WTC11 (cell line): Measurements from ENCODE around the gene MAP3K3. TPM values are rescaled to one million over a fixed set of nuclear protein-coding genes. Genes with fewer than 3 reads are reported as not detected.
A peak's percentile ranks its signal among the peaks of the same experiment; 100 is the strongest.

Experiments
- ATAC-seq: fragments of 200-7000 bp; cut with Tn5 transposase; 2 replicates; pipeline ENCODE4 v1.10.0; 2021; ENCODE audit warnings: mild to moderate bottlenecking, moderate library complexity
- CTCF ChIA-PET: fragments of 300-600 bp; sonication (Branson Sonifier 250); formaldehyde crosslinking; loops from one replicate; lab custom pipeline; 2021; ENCODE audit warnings: antibody characterized with exemption; lab: Charles Lee
- POLR2A ChIA-PET: fragments of 350-600 bp; sonication (Branson Sonifier 250); formaldehyde crosslinking; loops from one replicate; lab custom pipeline; 2021; ENCODE audit warnings: antibody characterized with exemption; lab: Charles Lee
- DNase-seq: peaks from one replicate; pipeline ENCODE4 v3.0.0; 2021; ENCODE audit warnings: low spot score
- H3K27ac Mint-ChIP-seq: 2 replicates; pipeline ENCODE4 v1.8.0; 2021; ENCODE audit warnings: mixed read lengths
- H3K27me3 Mint-ChIP-seq: 2 replicates; pipeline ENCODE4 v1.8.0; 2021; ENCODE audit warnings: low read depth, mild to moderate bottlenecking, moderate library complexity, mixed read lengths
- H3K36me3 Mint-ChIP-seq: 2 replicates; pipeline ENCODE4 v1.8.0; 2021; ENCODE audit warnings: mixed read lengths
- H3K4me1 Mint-ChIP-seq: 2 replicates; pipeline ENCODE4 v1.8.0; 2022; ENCODE audit warnings: mixed read lengths
- H3K4me3 Mint-ChIP-seq: 2 replicates; pipeline ENCODE4 v1.8.0; 2021; ENCODE audit warnings: mild to moderate bottlenecking, moderate library complexity, mixed read lengths
- H3K9me3 Mint-ChIP-seq: 2 replicates; pipeline ENCODE4 v1.8.0; 2021; ENCODE audit warnings: mixed read lengths
- ATF1 ChIP-seq: sonication (generic); formaldehyde crosslinking; IDR thresholded peaks from 2 replicates; pipeline ENCODE4 v1.8.1; 2023; ENCODE audit warnings: mild to moderate bottlenecking, moderate library complexity, missing genetic modification reagents
- EMX1 ChIP-seq: fragments of 250-450 bp; sonication (Bioruptor Pico); IDR thresholded peaks from 2 replicates; pipeline ENCODE4 v1.8.0; 2021; ENCODE audit warnings: mild to moderate bottlenecking
- FOXP1 ChIP-seq: sonication (generic); formaldehyde crosslinking; IDR thresholded peaks from 2 replicates; pipeline ENCODE4 v1.8.0; 2022; ENCODE audit warnings: missing genetic modification reagents, mild to moderate bottlenecking, moderate library complexity, borderline replicate concordance
- NR2C2 ChIP-seq: sonication (generic); formaldehyde crosslinking; IDR thresholded peaks from 2 replicates; pipeline ENCODE4 v1.8.0; 2022; ENCODE audit warnings: mild to moderate bottlenecking, missing genetic modification reagents
- ZNF232 ChIP-seq: sonication (generic); formaldehyde crosslinking; IDR thresholded peaks from 2 replicates; pipeline ENCODE4 v1.8.0; 2022; ENCODE audit warnings: mild to moderate bottlenecking, missing genetic modification reagents
- ZNF416 ChIP-seq: fragments of 250-450 bp; sonication (Bioruptor Pico); IDR thresholded peaks from 2 replicates; pipeline ENCODE4 v1.9.0; 2021; ENCODE audit warnings: mild to moderate bottlenecking, inconsistent platforms
- ZNF671 ChIP-seq: fragments of 250-450 bp; sonication (Bioruptor Pico); IDR thresholded peaks from 2 replicates; pipeline ENCODE4 v1.8.0; 2021; ENCODE audit warnings: mild to moderate bottlenecking
- total RNA-seq: library from RNA; stranded (reverse); gene quantifications from 3 replicates; pipeline ENCODE4 v1.2.3, GENCODE V29; 2021
- TF ChIP-seq, protein P1 (sequence below): fragments of 250-450 bp; sonication (Bioruptor Pico); IDR thresholded peaks from 2 replicates; pipeline ENCODE4 v1.9.0; 2021; ENCODE audit warnings: moderate library complexity, mild to moderate bottlenecking, inconsistent platforms, borderline replicate concordance
- TF ChIP-seq, protein P2 (sequence below): fragments of 250-450 bp; sonication (Bioruptor Pico); conservative IDR thresholded peaks from 2 replicates; pipeline ENCODE4 v1.9.0; 2021; ENCODE audit warnings: mild to moderate bottlenecking
- TF ChIP-seq, protein P3 (sequence below): sonication (generic); formaldehyde crosslinking; IDR thresholded peaks from 2 replicates; pipeline ENCODE4 v1.8.0; 2022; ENCODE audit warnings: mild to moderate bottlenecking, missing genetic modification reagents
- TF ChIP-seq, protein P4 (sequence below): sonication (generic); formaldehyde crosslinking; IDR thresholded peaks from 2 replicates; pipeline ENCODE4 v1.8.1; 2023; ENCODE audit warnings: mild to moderate bottlenecking, missing genetic modification reagents, borderline replicate concordance
- TF ChIP-seq, protein P5 (sequence below): fragments of 250-450 bp; sonication (Bioruptor Pico); IDR thresholded peaks from 2 replicates; pipeline ENCODE4 v2.1.2; 2022; ENCODE audit warnings: mild to moderate bottlenecking, moderate library complexity
- TF ChIP-seq, protein P6 (sequence below): sonication (generic); formaldehyde crosslinking; IDR thresholded peaks from 2 replicates; pipeline ENCODE4 v1.8.0; 2022; ENCODE audit warnings: missing genetic modification reagents
- TF ChIP-seq, protein P7 (sequence below): fragments of 250-450 bp; sonication (Bioruptor Pico); IDR thresholded peaks from 2 replicates; pipeline ENCODE4 v1.9.0; 2021; ENCODE audit warnings: mild to moderate bottlenecking, borderline replicate concordance

Gene MAP3K3
- total RNA-seq, 1 experiment from 2014 or later, result 25.7 TPM

DNA sequence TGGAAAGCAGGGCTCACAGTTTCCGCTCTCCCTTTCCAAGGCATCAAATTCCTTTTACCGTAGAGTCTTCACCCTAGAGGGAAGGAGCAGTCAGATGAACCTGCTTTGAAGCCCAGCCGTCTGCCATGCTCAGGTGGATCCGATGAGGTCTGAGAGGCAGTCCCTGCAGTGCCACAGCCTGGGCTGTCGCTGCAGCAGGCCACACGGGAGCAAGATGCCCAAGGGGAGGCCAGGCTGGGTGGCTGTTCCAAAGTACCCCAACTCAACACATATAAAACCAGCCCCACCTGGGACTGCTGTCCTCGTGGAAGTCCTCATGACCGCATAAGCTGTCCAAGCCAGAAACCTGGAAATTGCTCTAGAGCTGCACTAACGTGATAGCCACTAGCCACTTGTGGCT lies 82.6 kb downstream of the MAP3K3 start (continued):
- TF ChIP-seq, protein P1, sequence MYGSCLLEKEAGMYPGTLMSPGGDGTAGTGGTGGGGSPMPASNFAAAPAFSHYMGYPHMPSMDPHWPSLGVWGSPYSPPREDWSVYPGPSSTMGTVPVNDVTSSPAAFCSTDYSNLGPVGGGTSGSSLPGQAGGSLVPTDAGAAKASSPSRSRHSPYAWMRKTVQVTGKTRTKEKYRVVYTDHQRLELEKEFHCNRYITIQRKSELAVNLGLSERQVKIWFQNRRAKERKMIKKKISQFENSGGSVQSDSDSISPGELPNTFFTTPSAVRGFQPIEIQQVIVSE (CRISPR knock-in tag), result no peak
- TF ChIP-seq, protein P2, sequence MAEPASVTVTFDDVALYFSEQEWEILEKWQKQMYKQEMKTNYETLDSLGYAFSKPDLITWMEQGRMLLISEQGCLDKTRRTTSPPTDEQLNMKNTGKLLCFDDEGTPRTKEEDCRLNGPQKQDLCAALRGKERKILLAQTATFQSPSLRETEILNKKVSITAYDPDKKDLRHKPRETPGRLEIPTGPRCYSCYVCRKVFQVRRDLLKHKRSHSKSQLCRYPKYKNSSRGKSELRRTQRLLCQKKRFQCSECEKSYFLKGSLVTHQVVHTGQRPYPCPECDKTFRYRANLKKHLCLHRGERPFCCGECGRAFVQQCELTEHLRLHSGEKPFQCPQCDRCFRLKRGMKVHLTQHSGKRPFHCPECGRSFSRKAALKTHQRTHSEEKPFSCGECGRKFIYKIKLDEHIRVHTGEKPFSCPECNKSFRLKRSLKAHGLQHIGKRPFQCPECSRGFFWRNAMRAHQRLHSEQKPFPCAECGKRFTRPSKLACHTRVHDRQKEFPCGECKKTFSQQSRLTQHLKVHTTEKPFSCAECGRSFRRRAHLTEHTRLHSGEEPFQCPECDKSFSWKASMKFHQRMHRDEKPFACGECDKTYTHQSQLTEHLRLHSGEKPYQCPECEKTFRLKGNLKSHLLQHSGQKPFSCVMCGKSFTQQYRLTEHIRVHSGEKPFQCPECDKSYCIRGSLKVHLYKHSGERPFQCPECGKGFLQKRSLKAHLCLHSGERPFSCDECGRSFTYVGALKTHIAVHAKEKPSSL (CRISPR knock-in tag), result no peak
- no peak for TF ChIP-seq NR2C2 (CRISPR knock-in tag)
- no peak for TF ChIP-seq ZNF232 (CRISPR knock-in tag)
- TF ChIP-seq, protein P3, sequence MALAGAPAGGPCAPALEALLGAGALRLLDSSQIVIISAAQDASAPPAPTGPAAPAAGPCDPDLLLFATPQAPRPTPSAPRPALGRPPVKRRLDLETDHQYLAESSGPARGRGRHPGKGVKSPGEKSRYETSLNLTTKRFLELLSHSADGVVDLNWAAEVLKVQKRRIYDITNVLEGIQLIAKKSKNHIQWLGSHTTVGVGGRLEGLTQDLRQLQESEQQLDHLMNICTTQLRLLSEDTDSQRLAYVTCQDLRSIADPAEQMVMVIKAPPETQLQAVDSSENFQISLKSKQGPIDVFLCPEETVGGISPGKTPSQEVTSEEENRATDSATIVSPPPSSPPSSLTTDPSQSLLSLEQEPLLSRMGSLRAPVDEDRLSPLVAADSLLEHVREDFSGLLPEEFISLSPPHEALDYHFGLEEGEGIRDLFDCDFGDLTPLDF (CRISPR knock-in tag), result no peak
- TF ChIP-seq, protein P4, sequence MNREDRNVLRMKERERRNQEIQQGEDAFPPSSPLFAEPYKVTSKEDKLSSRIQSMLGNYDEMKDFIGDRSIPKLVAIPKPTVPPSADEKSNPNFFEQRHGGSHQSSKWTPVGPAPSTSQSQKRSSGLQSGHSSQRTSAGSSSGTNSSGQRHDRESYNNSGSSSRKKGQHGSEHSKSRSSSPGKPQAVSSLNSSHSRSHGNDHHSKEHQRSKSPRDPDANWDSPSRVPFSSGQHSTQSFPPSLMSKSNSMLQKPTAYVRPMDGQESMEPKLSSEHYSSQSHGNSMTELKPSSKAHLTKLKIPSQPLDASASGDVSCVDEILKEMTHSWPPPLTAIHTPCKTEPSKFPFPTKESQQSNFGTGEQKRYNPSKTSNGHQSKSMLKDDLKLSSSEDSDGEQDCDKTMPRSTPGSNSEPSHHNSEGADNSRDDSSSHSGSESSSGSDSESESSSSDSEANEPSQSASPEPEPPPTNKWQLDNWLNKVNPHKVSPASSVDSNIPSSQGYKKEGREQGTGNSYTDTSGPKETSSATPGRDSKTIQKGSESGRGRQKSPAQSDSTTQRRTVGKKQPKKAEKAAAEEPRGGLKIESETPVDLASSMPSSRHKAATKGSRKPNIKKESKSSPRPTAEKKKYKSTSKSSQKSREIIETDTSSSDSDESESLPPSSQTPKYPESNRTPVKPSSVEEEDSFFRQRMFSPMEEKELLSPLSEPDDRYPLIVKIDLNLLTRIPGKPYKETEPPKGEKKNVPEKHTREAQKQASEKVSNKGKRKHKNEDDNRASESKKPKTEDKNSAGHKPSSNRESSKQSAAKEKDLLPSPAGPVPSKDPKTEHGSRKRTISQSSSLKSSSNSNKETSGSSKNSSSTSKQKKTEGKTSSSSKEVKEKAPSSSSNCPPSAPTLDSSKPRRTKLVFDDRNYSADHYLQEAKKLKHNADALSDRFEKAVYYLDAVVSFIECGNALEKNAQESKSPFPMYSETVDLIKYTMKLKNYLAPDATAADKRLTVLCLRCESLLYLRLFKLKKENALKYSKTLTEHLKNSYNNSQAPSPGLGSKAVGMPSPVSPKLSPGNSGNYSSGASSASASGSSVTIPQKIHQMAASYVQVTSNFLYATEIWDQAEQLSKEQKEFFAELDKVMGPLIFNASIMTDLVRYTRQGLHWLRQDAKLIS (CRISPR knock-in tag), result no peak

DNA sequence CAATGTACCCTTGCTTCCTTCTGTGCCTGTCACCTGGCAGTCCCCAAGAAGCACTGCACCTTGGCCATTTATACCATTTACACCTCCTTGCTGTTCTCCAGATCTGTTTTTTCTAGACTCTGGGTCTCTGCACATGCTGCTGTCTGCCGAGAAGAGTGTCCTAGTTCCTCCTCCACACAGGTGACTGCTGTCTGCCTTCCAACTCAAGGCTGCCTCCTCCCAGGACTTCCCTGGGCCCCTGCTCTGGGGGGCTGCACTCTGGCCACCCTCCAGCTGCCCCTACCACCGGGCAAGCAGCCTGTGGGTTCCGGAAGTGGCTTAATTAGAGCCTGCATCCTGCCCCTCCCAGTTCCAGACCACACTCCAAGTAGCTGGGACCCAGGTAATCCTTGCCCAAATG lies 83.4 kb downstream of the MAP3K3 start:
- H3K27ac Mint-ChIP-seq, result peak overlapping the region; percentile 48; the same call in 1 of the 2 replicates
- H3K4me1 Mint-ChIP-seq, result peaks cover 21% of the 10 kb centered on the region
- H3K9me3 Mint-ChIP-seq, result no peaks in the 10 kb centered on the region
- CTCF ChIA-PET, result no interaction called here
- H3K27me3 Mint-ChIP-seq, result peaks cover 6% of the 10 kb centered on the region; the same call in 1 of the 2 replicates
- no peak for TF ChIP-seq EMX1 (CRISPR knock-in tag)
- TF ChIP-seq, protein P5, sequence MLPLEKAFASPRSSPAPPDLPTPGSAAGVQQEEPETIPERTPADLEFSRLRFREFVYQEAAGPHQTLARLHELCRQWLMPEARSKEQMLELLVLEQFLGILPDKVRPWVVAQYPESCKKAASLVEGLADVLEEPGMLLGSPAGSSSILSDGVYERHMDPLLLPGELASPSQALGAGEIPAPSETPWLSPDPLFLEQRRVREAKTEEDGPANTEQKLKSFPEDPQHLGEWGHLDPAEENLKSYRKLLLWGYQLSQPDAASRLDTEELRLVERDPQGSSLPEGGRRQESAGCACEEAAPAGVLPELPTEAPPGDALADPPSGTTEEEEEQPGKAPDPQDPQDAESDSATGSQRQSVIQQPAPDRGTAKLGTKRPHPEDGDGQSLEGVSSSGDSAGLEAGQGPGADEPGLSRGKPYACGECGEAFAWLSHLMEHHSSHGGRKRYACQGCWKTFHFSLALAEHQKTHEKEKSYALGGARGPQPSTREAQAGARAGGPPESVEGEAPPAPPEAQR, result no peak
- TF ChIP-seq, protein P6, sequence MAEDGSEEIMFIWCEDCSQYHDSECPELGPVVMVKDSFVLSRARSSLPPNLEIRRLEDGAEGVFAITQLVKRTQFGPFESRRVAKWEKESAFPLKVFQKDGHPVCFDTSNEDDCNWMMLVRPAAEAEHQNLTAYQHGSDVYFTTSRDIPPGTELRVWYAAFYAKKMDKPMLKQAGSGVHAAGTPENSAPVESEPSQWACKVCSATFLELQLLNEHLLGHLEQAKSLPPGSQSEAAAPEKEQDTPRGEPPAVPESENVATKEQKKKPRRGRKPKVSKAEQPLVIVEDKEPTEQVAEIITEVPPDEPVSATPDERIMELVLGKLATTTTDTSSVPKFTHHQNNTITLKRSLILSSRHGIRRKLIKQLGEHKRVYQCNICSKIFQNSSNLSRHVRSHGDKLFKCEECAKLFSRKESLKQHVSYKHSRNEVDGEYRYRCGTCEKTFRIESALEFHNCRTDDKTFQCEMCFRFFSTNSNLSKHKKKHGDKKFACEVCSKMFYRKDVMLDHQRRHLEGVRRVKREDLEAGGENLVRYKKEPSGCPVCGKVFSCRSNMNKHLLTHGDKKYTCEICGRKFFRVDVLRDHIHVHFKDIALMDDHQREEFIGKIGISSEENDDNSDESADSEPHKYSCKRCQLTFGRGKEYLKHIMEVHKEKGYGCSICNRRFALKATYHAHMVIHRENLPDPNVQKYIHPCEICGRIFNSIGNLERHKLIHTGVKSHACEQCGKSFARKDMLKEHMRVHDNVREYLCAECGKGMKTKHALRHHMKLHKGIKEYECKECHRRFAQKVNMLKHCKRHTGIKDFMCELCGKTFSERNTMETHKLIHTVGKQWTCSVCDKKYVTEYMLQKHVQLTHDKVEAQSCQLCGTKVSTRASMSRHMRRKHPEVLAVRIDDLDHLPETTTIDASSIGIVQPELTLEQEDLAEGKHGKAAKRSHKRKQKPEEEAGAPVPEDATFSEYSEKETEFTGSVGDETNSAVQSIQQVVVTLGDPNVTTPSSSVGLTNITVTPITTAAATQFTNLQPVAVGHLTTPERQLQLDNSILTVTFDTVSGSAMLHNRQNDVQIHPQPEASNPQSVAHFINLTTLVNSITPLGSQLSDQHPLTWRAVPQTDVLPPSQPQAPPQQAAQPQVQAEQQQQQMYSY (CRISPR knock-in tag), result no peak
- no peak for TF ChIP-seq ZNF416 (CRISPR knock-in tag)
- no peak for TF ChIP-seq FOXP1 (CRISPR knock-in tag)
- no peak for TF ChIP-seq ATF1 (CRISPR knock-in tag)
- TF ChIP-seq ZNF232 (CRISPR knock-in tag), result no peak
- TF ChIP-seq, protein P2 (CRISPR knock-in tag), result no peak
- TF ChIP-seq, protein P7, sequence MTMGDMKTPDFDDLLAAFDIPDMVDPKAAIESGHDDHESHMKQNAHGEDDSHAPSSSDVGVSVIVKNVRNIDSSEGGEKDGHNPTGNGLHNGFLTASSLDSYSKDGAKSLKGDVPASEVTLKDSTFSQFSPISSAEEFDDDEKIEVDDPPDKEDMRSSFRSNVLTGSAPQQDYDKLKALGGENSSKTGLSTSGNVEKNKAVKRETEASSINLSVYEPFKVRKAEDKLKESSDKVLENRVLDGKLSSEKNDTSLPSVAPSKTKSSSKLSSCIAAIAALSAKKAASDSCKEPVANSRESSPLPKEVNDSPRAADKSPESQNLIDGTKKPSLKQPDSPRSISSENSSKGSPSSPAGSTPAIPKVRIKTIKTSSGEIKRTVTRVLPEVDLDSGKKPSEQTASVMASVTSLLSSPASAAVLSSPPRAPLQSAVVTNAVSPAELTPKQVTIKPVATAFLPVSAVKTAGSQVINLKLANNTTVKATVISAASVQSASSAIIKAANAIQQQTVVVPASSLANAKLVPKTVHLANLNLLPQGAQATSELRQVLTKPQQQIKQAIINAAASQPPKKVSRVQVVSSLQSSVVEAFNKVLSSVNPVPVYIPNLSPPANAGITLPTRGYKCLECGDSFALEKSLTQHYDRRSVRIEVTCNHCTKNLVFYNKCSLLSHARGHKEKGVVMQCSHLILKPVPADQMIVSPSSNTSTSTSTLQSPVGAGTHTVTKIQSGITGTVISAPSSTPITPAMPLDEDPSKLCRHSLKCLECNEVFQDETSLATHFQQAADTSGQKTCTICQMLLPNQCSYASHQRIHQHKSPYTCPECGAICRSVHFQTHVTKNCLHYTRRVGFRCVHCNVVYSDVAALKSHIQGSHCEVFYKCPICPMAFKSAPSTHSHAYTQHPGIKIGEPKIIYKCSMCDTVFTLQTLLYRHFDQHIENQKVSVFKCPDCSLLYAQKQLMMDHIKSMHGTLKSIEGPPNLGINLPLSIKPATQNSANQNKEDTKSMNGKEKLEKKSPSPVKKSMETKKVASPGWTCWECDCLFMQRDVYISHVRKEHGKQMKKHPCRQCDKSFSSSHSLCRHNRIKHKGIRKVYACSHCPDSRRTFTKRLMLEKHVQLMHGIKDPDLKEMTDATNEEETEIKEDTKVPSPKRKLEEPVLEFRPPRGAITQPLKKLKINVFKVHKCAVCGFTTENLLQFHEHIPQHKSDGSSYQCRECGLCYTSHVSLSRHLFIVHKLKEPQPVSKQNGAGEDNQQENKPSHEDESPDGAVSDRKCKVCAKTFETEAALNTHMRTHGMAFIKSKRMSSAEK (CRISPR knock-in tag), result no peak
- no peak for TF ChIP-seq ZNF671 (CRISPR knock-in tag)
- TF ChIP-seq, all 79 proteins: peak for 0
- no peak for ATAC-seq
- H3K4me3 Mint-ChIP-seq, result no peak overlapping the region
- H3K36me3 Mint-ChIP-seq, result peaks cover 39% of the 10 kb centered on the region
- DNase-seq, result no peak
- POLR2A ChIA-PET, result no interaction called here
